ENCODE data around the gene NLRP9. TPM values are rescaled to one million over a fixed set of nuclear protein-coding genes. Genes with fewer than 3 reads are reported as not detected.
"Not testable (repeated sequence)": the region's sequence is repeated elsewhere in the genome, so short reads cannot be mapped to it uniquely, and the experiment has no call there.

The NLRP9 gene
- polyA plus RNA-seq, 6 donors from 2014 or later: not detected

DNA sequence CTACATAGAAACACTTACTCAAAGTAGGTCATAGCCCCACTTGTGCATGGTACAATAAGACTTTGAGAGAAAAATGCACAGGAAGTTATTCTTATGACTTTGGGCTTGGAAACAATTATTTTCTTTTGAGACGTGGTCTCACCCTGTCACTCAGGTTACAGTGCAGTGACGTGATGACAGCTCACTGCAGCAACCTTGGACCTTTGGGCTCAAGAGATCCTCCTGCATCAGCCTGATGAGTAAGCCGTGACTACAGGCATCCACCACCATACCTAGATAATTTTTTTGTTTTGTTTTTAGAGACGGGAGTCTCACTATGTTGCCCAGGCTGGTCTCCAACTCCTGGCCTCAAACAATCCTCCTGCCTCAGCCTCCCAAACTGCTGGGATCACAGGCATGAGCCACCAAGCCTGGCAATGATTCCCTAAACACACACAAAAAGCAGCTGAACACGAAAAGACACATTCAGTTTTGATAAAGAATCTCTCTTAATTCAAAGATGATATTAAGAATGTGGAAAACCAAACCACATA, 17.9 kb downstream of the NLRP9 start:
- Mint-ChIP-seq H3K4me1 (no peaks in the 10 kb centered on the region), H3K27ac (no peak overlapping the region), H3K27me3 (peaks cover 43 to 59% (median 49%) of the 10 kb centered on the region in 3 donors), H3K4me3 (no peak overlapping the region), H3K36me3 (peaks cover 9 to 22% of the 10 kb centered on the region in 2 donors), H3K9me3 (peaks cover 18 to 31% (median 22%) of the 10 kb centered on the region in 7 donors)
- DNase-seq: no peak
- ATAC-seq (ENCODE audit: low read depth in 2 of 2): no peak

- Mint-ChIP-seq H3K9me3 (peaks cover 20 to 32% (median 24%) of the 10 kb centered on the region in 7 donors), H3K27ac (peak overlapping the region in 1 of 6 donors; percentile 5), H3K36me3 (peaks cover 9 to 22% of the 10 kb centered on the region in 2 donors), H3K27me3 (peaks cover 43 to 57% (median 49%) of the 10 kb centered on the region in 3 donors)
- H3K4me3 Mint-ChIP-seq; DNase-seq; H3K4me1 Mint-ChIP-seq; ATAC-seq (ENCODE audit: low read depth in 2 of 2): not testable (repeated sequence)
Observed at GRCh38 chr19:55717879-55718711, 20.1 kb downstream of the NLRP9 start.

DNA sequence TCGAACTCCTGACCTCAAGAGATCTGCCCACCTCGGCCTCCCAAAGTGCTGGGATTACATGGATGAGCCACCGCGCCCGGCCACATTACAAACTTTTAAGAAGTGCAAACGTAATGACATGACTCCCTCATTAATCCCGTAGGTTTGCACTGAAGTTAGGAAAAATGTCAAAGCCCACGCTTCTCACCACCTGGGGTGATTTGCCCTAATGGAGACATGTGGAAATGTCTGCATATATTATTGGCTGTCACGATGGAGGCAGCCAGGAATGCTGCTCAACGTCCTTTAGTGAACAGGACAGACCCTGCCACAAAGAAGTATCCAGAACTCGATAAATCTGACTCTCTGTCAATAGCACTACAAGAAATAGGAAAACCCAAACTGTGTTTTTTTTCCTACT, 21.0 kb downstream of the NLRP9 start:
- DNase-seq (no peak), ATAC-seq (ENCODE audit: low read depth in 2 of 2) (no peak)
- Mint-ChIP-seq H3K36me3 (peaks cover 8 to 15% of the 10 kb centered on the region in 2 donors), H3K27ac (no peak overlapping the region), H3K9me3 (peaks cover 16 to 31% (median 21%) of the 10 kb centered on the region in 7 donors), H3K4me3 (no peak overlapping the region), H3K27me3 (peaks cover 38 to 51% (median 42%) of the 10 kb centered on the region in 3 donors), H3K4me1 (peaks cover 2 to 5% (median 3%) of the 10 kb centered on the region in 3 donors)

GRCh38 chr19:55716531-55716930, 21.7 kb downstream of the NLRP9 start:
- no peak for ATAC-seq (ENCODE audit: low read depth in 2 of 2)
- DNase-seq: no peak
- no peak overlapping the region for H3K27ac Mint-ChIP-seq
- H3K36me3 Mint-ChIP-seq: peaks cover under 1 to 8% of the 10 kb centered on the region in 2 donors
- no peak overlapping the region for H3K4me3 Mint-ChIP-seq
- peaks cover 34 to 44% (median 35%) of the 10 kb centered on the region in 3 donors for H3K27me3 Mint-ChIP-seq
- peaks cover 9 to 24% (median 14%) of the 10 kb centered on the region in 7 donors for H3K9me3 Mint-ChIP-seq
- peaks cover 3 to 5% (median 5%) of the 10 kb centered on the region in 3 donors for H3K4me1 Mint-ChIP-seq

DNA sequence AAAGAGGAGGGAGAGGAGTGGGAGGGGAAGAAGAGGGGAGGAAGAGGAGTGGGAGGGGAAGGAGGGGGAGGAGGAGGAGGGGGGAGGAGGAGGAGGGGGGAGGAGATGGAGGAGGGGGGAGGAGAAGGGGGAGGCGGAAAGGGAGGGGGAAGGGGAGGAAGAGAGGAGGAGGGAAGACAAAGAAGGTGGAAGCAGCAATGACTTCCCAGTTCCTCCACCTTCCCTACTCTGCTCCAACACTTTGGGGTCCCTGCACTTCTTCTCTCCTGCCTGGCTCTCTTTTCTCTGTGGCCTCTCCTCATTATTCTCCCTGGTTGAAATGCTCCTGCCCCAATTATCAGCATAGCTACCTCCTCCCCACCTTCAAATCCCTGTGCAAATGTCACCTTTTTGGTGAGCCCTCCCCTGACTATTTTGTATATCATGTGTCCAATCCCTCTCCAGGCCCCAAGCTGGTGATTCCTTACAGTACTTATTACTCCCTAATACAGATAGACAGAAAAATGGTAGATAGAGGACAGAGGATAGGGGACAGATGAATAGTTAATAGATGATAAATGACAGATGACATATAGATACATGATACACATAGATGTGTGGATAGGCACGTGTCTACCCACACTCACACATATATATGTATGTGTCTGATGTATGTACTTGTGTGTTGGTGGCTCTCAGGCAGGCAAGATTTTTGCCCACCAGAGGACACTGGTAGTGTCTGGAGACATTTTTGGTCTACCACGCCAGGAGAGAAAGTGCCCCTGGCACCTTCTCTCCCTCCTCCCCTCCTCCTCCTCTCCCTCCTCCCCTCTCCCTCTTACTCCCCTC, 25.2 kb downstream of the NLRP9 start:
- Mint-ChIP-seq H3K27ac (peak overlapping the region in 5 of 6 donors; percentile 4 to 71 (median 64)), H3K27me3 (peaks cover 12 to 16% (median 15%) of the 10 kb centered on the region in 3 donors), H3K4me3 (no peak overlapping the region), H3K36me3 (no peaks in the 10 kb centered on the region), H3K9me3 (peaks cover 0 to 4% (median 4%) of the 10 kb centered on the region in 7 donors), H3K4me1 (peaks cover 3 to 8% (median 5%) of the 10 kb centered on the region in 3 donors)
- DNase-seq (no peak), ATAC-seq (ENCODE audit: low read depth in 2 of 2) (no peak)

DNA sequence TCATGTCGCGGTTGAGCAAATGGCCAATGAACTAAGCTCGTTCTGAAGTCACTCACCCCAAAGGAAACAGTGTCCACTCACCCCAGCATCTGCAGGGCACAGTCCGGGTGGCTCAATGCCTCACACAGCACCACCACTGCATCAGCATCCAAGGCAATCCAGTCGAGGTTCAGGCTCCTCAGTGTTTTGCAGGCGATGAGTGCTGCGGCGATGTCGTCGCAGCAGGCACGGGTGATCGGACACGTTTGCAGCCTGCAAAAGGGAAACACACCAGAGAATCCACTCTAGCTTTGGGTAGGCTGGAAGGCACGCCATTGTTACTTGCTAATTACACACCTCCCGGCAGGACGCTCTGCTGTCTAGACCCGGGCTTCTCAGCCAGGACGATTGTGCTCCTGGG, 26.5 kb downstream of the NLRP9 start:
- peaks cover 0 to 4% (median 4%) of the 10 kb centered on the region in 7 donors for H3K9me3 Mint-ChIP-seq
- H3K4me1 Mint-ChIP-seq: peaks cover 3 to 8% (median 5%) of the 10 kb centered on the region in 3 donors
- no peak overlapping the region for H3K4me3 Mint-ChIP-seq
- no peak for DNase-seq
- ATAC-seq (ENCODE audit: low read depth in 2 of 2): no peak
- peak overlapping the region in 3 of 6 donors; percentile 37 to 71 (median 49) for H3K27ac Mint-ChIP-seq
- peaks cover 3 to 4% (median 4%) of the 10 kb centered on the region in 3 donors for H3K27me3 Mint-ChIP-seq
- no peaks in the 10 kb centered on the region for H3K36me3 Mint-ChIP-seq

- Mint-ChIP-seq H3K27ac (peak overlapping the region in 2 of 6 donors; percentile 33 to 36), H3K36me3 (peaks cover 6 to 8% of the 10 kb centered on the region in 2 donors), H3K9me3 (no peaks in the 10 kb centered on the region), H3K4me1 (peaks cover 12 to 16% (median 12%) of the 10 kb centered on the region in 3 donors), H3K4me3 (no peak overlapping the region), H3K27me3 (no peaks in the 10 kb centered on the region)
- DNase-seq (no peak), ATAC-seq (ENCODE audit: low read depth in 2 of 2) (no peak)
Observed at GRCh38 chr19:55705972-55706371, 32.2 kb downstream of the NLRP9 start.

GRCh38 chr19:55704494-55705245, 33.5 kb downstream of the NLRP9 start:
- Mint-ChIP-seq H3K27me3 (no peaks in the 10 kb centered on the region), H3K9me3 (no peaks in the 10 kb centered on the region), H3K4me1 (peaks cover 12 to 15% (median 12%) of the 10 kb centered on the region in 3 donors), H3K4me3 (no peak overlapping the region), H3K36me3 (peaks cover 6 to 8% of the 10 kb centered on the region in 2 donors), H3K27ac (peak overlapping the region in 3 of 6 donors; percentile 40 to 74 (median 64))
- DNase-seq (no peak), ATAC-seq (ENCODE audit: low read depth in 2 of 2) (peak; percentile 27 to 30)

DNA sequence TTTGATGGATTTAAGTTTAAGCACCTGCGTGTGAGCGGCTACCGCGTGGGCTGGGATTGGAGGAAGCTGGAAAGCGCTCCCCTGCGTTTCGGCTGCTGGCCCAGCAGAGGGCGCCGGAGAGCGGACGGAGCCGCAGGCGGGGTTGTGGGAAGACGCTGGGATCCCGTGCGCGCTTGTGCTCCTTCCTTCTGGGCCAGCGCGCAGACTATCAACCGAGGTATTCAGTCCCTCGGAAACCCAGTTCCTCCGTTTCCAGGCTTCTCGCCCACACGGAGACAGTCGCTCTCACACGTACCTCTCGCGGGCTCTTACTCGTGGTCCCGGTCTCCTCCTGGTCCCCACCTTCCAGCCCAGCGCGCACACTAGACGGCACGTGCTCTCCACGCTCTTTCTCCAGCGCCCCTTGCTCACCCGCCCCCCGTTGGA, 34.4 kb downstream of the NLRP9 start:
- H3K27ac Mint-ChIP-seq: peak overlapping the region in 2 of 6 donors; percentile 40 to 86
- H3K27me3 Mint-ChIP-seq: no peaks in the 10 kb centered on the region
- peaks cover 12 to 13% (median 12%) of the 10 kb centered on the region in 3 donors for H3K4me1 Mint-ChIP-seq
- ATAC-seq (ENCODE audit: low read depth in 2 of 2) (peak; percentile 50 to 71), DNase-seq (no peak)
- no peaks in the 10 kb centered on the region for H3K9me3 Mint-ChIP-seq
- no peak overlapping the region for H3K4me3 Mint-ChIP-seq
- H3K36me3 Mint-ChIP-seq: peaks cover 6 to 8% of the 10 kb centered on the region in 2 donors

DNA sequence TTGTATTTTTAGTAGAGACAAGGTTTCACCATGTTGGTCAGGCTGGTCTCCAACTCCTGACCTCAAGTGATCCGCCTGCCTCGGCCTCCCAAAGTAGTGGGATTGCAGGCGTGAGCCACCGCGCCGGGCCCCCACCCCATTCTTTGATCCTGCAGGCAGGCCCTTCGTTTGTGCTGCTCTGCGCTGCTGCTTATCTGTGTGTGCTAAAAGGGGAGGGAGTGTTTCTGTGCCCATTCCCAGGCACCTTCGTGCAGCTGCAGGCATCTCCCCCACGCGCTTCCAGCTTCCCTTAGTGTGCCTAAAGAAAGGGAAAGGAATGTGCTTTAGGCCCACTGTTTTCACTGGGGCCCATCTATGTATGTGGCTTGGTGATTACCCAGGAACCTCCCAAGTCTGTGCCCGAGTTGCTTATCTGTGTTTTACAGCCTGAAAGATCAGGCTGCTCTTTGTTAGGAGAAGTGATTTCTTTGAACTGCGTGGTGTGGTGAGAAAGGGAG, 36.0 kb downstream of the NLRP9 start:
- ATAC-seq (ENCODE audit: low read depth in 2 of 2) (no peak), DNase-seq (no peak)
- Mint-ChIP-seq H3K4me1 (peaks cover 12 to 17% (median 12%) of the 10 kb centered on the region in 3 donors), H3K27ac (peak overlapping the region in 1 of 6 donors; percentile 54), H3K4me3 (no peak overlapping the region), H3K27me3 (no peaks in the 10 kb centered on the region), H3K36me3 (peaks cover 6 to 8% of the 10 kb centered on the region in 2 donors), H3K9me3 (no peaks in the 10 kb centered on the region)

GRCh38 chr19:55700813-55701212, 37.4 kb downstream of the NLRP9 start:
- Mint-ChIP-seq H3K4me3 (no peak overlapping the region), H3K36me3 (peaks cover 6 to 8% of the 10 kb centered on the region in 2 donors), H3K27me3 (no peaks in the 10 kb centered on the region), H3K9me3 (no peaks in the 10 kb centered on the region), H3K27ac (peak overlapping the region in 1 of 6 donors; percentile 28), H3K4me1 (peaks cover 12 to 13% (median 12%) of the 10 kb centered on the region in 3 donors)
- ATAC-seq (ENCODE audit: low read depth in 2 of 2): no peak
- DNase-seq: no peak

GRCh38 chr19:55699221-55699620, 39.0 kb downstream of the NLRP9 start:
- Mint-ChIP-seq H3K9me3 (no peaks in the 10 kb centered on the region), H3K4me3 (no peak overlapping the region), H3K36me3 (peaks cover under 1 to 6% of the 10 kb centered on the region in 2 donors), H3K27me3 (no peaks in the 10 kb centered on the region), H3K4me1 (peaks cover 5 to 10% (median 7%) of the 10 kb centered on the region in 3 donors), H3K27ac (peak overlapping the region in 3 of 6 donors; percentile 26 to 52 (median 33))
- no peak for ATAC-seq (ENCODE audit: low read depth in 2 of 2)
- no peak for DNase-seq
